RWPE1 (cell line): ENCODE results near the gene FARSB.

Source experiments
- CTCF ChIA-PET: fragments of 350-600 bp; sonication (Branson Sonifier 250); formaldehyde crosslinking; extraction: SDS; loops from one replicate; lab custom pipeline; 2021; lab: Yijun Ruan, JAX
- POLR2A ChIA-PET: fragments of 400-600 bp; formaldehyde crosslinking; extraction: SDS; loops from one replicate; lab custom pipeline; 2020; ENCODE audit warnings: antibody characterized with exemption; ENCODE audit not compliant: low non-redundant PET; lab: Yijun Ruan, JAX
- DNase-seq: peaks from one replicate; pipeline ENCODE4 v3.0.0; 2012; ENCODE audit warnings: low spot score
- H3K27ac ChIP-seq: fragments of 450-650 bp; 2 replicates; pipeline ENCODE4 v1.5.1; 2017
- CTCF ChIP-seq: fragments of 450-650 bp; conservative IDR thresholded peaks from 2 replicates; pipeline ENCODE4 v1.5.1; 2017; ENCODE audit warnings: low read depth, mild to moderate bottlenecking

Gene FARSB

GRCh38 chr2:222545823-222546795 is 109.8 kb downstream of the FARSB start:
- no peak for DNase-seq
- ChIA-PET POLR2A (no interaction called here), CTCF (interaction anchor here (0.6 kb wide), 1 partner anchor 48 kb away, joined by 3 read pairs; no protein-coding TSS in a partner anchor)
- H3K27ac ChIP-seq, result no peak overlapping the region
- no peak for TF ChIP-seq CTCF

DNA sequence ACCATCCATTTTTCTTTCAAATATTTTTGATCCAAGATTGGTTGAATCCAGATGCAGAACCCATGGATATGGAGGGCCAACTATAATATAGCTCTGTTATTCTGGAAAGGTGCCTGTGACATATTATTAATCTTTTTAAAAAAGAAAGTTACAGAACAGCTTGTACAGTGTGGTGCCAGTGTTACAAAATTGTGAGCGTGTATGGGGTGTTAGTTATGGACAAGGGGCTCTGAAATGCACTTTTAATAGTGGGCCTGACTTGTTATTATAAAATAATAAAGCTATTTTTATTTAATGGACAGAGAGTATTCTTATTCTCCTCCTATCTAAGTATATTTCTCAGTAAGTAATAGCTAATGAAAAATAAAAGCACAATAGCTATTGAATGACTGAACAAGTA is 111.2 kb downstream of the FARSB start:
- no peak for TF ChIP-seq CTCF
- DNase-seq, result no peak
- no peak overlapping the region for H3K27ac ChIP-seq
- POLR2A ChIA-PET, result no interaction called here
- CTCF ChIA-PET, result no interaction called here

- no peak overlapping the region for H3K27ac ChIP-seq
- TF ChIP-seq CTCF, result no peak
- POLR2A ChIA-PET, result no interaction called here
- no peak for DNase-seq
- CTCF ChIA-PET, result no interaction called here
Measured at GRCh38 chr2:222538535-222538934, 117.4 kb downstream of the FARSB start.

DNA sequence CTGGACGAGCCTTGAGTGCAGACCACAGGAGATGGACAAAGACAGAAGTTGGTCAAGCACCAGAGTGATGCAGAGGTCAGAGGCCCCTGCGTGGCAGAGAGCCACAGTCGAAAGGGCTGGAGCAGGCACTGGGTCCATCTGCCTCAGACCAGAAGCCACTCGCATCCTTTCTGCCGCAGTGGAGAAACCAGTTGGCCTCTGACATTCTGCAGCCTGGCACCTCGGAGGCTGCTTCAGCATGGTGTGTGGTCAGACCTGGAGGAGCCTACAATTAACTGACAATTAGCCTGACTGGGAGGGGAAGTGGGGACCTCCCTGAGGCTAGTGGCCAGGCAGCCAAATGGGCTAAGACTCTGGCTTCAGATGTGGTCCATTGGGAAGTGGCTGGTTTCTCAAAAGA is 120.4 kb downstream of the FARSB start:
- no peak for DNase-seq
- H3K27ac ChIP-seq, result no peak overlapping the region
- TF ChIP-seq CTCF, result no peak
- ChIA-PET CTCF (no interaction called here), POLR2A (no interaction called here)

DNA sequence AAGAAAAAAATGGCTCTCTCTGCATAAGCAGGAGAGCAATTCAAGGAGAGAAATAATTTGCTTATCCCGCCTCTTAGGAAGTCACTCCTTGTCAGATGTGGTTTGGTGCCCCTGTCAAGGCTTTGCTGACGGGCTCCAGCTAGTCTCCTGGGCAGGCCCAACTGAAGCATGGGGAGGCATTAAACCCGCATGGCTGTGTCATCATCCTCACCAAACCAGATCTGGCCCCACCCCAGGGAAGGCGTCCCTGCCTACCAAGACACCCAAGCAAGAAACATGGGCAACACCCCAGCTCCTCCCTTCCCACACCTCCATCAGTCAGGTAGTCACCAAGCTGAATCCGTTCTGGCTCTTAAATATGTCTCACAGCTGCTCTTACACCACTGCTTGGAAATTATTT is 123.6 kb downstream of the FARSB start:
- DNase-seq, result peak; percentile 74
- CTCF ChIA-PET, result interaction anchor here (0.6 to 1.1 kb wide), 2 partner anchors 215 to 225 kb away, joined by 3 read pairs; no protein-coding TSS in a partner anchor
- POLR2A ChIA-PET, result no interaction called here
- peak overlapping the region; percentile 7; the same call in 1 of the 2 replicates for H3K27ac ChIP-seq
- TF ChIP-seq CTCF, result no peak

- CTCF ChIA-PET, result interaction anchor here (0.7 kb wide), 1 partner anchor 130 kb away, joined by 4 read pairs; no protein-coding TSS in a partner anchor
Measured at GRCh38 chr2:222526480-222527277, 129.2 kb downstream of the FARSB start.

More at GRCh38 chr2:222526480-222527277, 129.2 kb downstream of the FARSB start:
- no peak for TF ChIP-seq CTCF
- no peak for DNase-seq
- H3K27ac ChIP-seq, result no peak overlapping the region
- POLR2A ChIA-PET, result no interaction called here
